Testis (tissue), 3 donors: ENCODE measurements around the gene MAP1LC3B2. TPM values are rescaled to one million over a fixed set of nuclear protein-coding genes. Genes with fewer than 3 reads are reported as not detected.

Experiments
- DNase-seq: peaks from one replicate; pipeline ENCODE4 v3.0.0-alpha.2; 2019
- H3K27ac ChIP-seq, 2 donors: fragments of 200-600 bp; sonication (generic); one replicate each; pipeline ENCODE4 v1.5.1; 2019
- H3K27me3 ChIP-seq: fragments of 200-600 bp; sonication (generic); one replicate; pipeline ENCODE4 v1.5.1; 2019
- H3K36me3 ChIP-seq: fragments of 200-600 bp; sonication (generic); one replicate; pipeline ENCODE4 v1.5.1; 2017; ENCODE audit warnings: low read depth; ENCODE audit errors: missing control alignments
- H3K4me1 ChIP-seq: fragments of 200-600 bp; sonication (generic); one replicate; pipeline ENCODE4 v1.5.1; 2019
- H3K4me3 ChIP-seq, 2 donors: fragments of 200-600 bp; sonication (generic); one replicate each; pipeline ENCODE4 v1.5.1; 2017 to 2019
- H3K9me3 ChIP-seq: fragments of 200-600 bp; sonication (generic); one replicate; pipeline ENCODE4 v1.5.1; 2017
- POLR2A ChIP-seq: fragments of 450-650 bp; IDR thresholded peaks from one replicate; pipeline ENCODE4 v1.6.1; 2017; ENCODE audit warnings: antibody characterized with exemption, mild to moderate bottlenecking, moderate library complexity
- WGBS, 2 donors: methylation state at CpG; one replicate each; pipeline ENCODE4 v1.1.5; 2018; 5-methylcytosine and 5-hydroxymethylcytosine counted together
- intact Hi-C: fragments of 100-400 bp; cut with DNase I; formaldehyde crosslinking; loops from one replicate; pipeline ENCODE4 v1.15.1; 2023; ENCODE audit warnings: low total_unique reads
- polyA plus RNA-seq: library from polyadenylated mRNA; stranded (reverse); fragments of 350-450 nt; fragmentation: Illumina TruSeq; extraction: RNeasy Lipid Tissue Mini Kit (QIAGEN cat#74804); gene quantifications from one replicate; pipeline ENCODE4 v1.2.3, GENCODE V29; 2014; ENCODE audit warnings: low read depth, low replicate concordance; ENCODE audit not compliant: insufficient read depth
- total RNA-seq, 2 donors: library from RNA; depleted of rRNA; stranded (reverse); fragments of >200 nt; gene quantifications; one replicate each; pipeline ENCODE4 v1.2.3, GENCODE V29; 2016
- TF ChIP-seq, protein P1 (sequence below), 3 experiments: fragments of 450-650 bp in 2 of 3; fragments of 200-600 bp in 1 of 3; sonication (generic) in 1 of 3; IDR thresholded peaks; one replicate each; pipeline ENCODE4 v1.5.1; 2016 to 2019; ENCODE audit warnings: antibody characterized with exemption in 3 of 3, mild to moderate bottlenecking in 2 of 3, moderate library complexity in 1 of 3

The MAP1LC3B2 gene
- total and polyA plus RNA-seq, 3 donors from 2014 or later = 1.0 to 2.1 (median 1.5) TPM

DNA sequence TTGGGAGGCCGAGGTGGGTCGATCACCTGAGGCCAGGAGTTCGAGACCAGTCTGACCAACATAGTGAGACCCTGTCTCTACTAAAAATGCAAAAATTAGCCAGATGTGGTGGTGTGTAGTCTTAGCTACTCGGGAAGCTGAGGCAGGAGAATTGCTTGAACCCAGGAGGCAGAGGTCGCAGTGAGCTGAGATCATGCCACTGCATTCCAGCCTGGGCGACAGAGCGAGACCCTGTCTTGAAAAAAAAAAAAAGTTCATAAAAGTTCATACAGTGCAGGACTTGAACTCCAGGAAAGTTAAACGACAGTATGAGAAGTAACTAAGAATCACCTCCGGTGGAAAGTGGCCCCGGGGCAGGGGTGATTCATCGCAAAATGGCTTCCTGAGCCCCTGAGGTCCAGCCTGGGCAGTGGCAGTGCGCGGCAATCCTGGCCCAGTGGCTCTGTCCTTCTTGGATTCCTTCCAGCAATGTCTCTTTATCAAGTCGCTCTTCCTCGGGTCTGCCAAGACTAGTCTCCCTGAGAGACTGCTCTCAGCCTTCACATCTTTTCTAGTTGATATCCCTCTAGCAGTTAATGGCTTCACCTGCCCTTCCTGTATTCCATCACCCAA, 16.7 kb upstream of the MAP1LC3B2 start:
- TF ChIP-seq POLR2A = no peak
- TF ChIP-seq, protein P1, sequence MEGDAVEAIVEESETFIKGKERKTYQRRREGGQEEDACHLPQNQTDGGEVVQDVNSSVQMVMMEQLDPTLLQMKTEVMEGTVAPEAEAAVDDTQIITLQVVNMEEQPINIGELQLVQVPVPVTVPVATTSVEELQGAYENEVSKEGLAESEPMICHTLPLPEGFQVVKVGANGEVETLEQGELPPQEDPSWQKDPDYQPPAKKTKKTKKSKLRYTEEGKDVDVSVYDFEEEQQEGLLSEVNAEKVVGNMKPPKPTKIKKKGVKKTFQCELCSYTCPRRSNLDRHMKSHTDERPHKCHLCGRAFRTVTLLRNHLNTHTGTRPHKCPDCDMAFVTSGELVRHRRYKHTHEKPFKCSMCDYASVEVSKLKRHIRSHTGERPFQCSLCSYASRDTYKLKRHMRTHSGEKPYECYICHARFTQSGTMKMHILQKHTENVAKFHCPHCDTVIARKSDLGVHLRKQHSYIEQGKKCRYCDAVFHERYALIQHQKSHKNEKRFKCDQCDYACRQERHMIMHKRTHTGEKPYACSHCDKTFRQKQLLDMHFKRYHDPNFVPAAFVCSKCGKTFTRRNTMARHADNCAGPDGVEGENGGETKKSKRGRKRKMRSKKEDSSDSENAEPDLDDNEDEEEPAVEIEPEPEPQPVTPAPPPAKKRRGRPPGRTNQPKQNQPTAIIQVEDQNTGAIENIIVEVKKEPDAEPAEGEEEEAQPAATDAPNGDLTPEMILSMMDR (IDR thresholded peaks at IDR 0.05) = no peak
- intact Hi-C loops = no loop called here
- no peaks in the 10 kb centered on the region for H3K36me3 ChIP-seq
- peak; percentile 57 for DNase-seq
- H3K9me3 ChIP-seq = no peaks in the 10 kb centered on the region
- no peak overlapping the region for H3K4me3 ChIP-seq
- peaks cover 10% of the 10 kb centered on the region for H3K4me1 ChIP-seq
- no peaks in the 10 kb centered on the region for H3K27me3 ChIP-seq
- 69 to 70% methylated on average over 15 of the region's 15 CpGs for WGBS, 2 donors
- no peak overlapping the region for H3K27ac ChIP-seq

DNA sequence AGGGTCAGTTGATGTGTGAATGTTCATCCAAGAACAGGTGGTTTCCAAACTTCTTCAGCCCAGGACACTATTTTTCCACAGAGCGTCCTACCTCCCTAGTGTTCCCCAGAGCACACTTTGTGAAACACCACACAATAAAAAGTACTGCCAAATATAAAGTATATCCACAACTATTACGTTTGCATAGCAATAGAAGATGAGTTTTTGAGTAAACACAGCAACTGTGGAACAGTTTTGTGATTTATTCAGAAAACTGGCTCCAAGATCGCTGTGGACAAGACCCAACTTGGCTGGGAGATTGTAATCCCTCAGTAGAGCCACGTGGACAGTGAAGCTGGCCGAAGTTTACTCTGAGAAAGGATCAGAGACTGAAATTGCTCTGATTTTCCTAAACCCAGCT, 14.5 kb upstream of the MAP1LC3B2 start:
- Histone ChIP-seq H3K27me3 (no peaks in the 10 kb centered on the region), H3K4me3 (no peak overlapping the region), H3K27ac (no peak overlapping the region), H3K4me1 (peaks cover 10% of the 10 kb centered on the region), H3K36me3 (no peaks in the 10 kb centered on the region), H3K9me3 (no peaks in the 10 kb centered on the region)
- WGBS, 2 donors = 60 to 61% methylated on average over 5 of the region's 5 CpGs
- TF ChIP-seq, protein P1 (IDR thresholded peaks at IDR 0.05) = no peak
- TF ChIP-seq POLR2A = no peak
- DNase-seq = peak; percentile 54
- intact Hi-C loops = no loop called here

DNA sequence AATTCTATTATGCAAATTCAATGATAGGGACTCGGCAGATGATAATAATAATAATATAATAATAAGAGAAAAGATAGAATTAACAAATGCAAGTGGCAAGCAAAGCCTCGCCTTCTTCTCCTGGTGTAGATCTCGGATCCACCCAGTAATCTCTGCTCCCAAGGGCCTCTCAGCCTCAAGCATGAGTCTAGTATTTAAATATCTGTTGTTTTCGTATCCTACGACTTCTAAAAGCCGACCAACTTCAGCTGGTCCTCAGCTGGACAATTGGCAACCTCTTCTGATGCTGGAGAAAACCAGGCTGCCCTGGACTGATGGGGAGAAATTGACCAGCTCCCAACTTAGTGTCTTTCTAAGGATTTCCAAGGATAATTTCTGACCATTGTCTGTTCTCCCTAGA, 14.0 kb upstream of the MAP1LC3B2 start:
- intact Hi-C loops = no loop called here
- Histone ChIP-seq H3K27me3 (no peaks in the 10 kb centered on the region), H3K9me3 (no peaks in the 10 kb centered on the region), H3K4me1 (peaks cover 7% of the 10 kb centered on the region), H3K27ac (no peak overlapping the region), H3K36me3 (no peaks in the 10 kb centered on the region), H3K4me3 (no peak overlapping the region)
- WGBS, 2 donors = 57 to 65% methylated on average over 6 of the region's 6 CpGs
- no peak for TF ChIP-seq POLR2A
- TF ChIP-seq, protein P1 (IDR thresholded peaks at IDR 0.05) = no peak
- DNase-seq = no peak

DNA sequence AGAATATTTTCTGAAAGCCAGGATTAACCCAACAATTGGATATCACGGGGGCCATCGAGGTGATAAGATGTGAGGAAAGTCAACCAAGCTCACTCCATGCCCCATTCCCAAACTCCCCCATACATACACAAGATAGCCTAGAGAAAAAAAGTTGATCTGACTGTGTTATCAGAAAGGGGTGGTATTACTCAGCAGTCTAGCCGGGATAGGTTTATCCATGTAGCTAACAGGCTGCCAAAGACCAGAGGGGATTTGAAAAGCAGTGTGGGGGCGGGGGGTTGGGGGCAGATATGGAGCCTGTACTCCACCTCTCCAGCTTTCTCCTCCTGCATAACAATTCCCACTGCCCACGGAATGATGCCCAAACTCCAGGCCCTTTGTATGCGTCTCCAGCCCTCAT, 13.2 kb upstream of the MAP1LC3B2 start:
- Histone ChIP-seq H3K4me1 (peaks cover 5% of the 10 kb centered on the region), H3K27me3 (no peaks in the 10 kb centered on the region), H3K4me3 (no peak overlapping the region), H3K9me3 (no peaks in the 10 kb centered on the region), H3K27ac (no peak overlapping the region), H3K36me3 (no peaks in the 10 kb centered on the region)
- no peak for DNase-seq
- intact Hi-C loops = no loop called here
- WGBS, 2 donors = 79 to 89% methylated on average over 5 to 6 of the region's 6 CpGs
- TF ChIP-seq POLR2A = no peak
- TF ChIP-seq, protein P1 (IDR thresholded peaks at IDR 0.05) = no peak

DNA sequence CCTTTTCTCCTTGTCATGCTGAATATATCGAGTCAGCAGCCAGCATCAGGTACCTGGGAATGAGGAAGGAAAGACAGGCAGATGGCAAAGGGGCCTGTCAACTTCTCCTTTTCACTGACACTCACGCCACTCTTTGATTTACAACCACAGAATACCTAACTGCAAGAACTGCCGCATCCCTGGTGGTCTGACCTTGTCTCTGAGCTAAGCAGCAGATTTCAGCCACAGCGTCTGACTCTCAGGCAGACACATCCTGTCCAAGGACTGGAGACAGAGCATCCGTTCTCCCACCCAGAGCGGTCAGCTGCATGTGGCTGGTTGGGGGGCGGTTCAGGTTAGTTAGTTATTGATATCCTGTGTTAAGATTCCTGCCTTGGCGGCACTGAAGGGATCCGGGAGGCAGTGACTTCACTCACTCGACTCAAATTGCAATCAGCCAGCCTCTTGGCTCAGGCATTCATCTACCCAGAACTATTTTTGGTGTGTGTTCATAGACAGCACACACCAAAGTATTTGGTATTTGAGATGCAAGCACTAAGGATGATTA, 11.2 kb upstream of the MAP1LC3B2 start:
- 25 to 45% methylated on average over 10 of the region's 10 CpGs for WGBS, 2 donors
- no peaks in the 10 kb centered on the region for H3K36me3 ChIP-seq
- intact Hi-C loops = no loop called here
- H3K9me3 ChIP-seq = no peaks in the 10 kb centered on the region
- no peak overlapping the region for H3K4me3 ChIP-seq
- H3K27me3 ChIP-seq = no peaks in the 10 kb centered on the region
- no peak for TF ChIP-seq POLR2A
- TF ChIP-seq, protein P1 (IDR thresholded peaks at IDR 0.05) = no peak
- DNase-seq = no peak
- no peaks in the 10 kb centered on the region for H3K4me1 ChIP-seq
- no peak overlapping the region for H3K27ac ChIP-seq
